Stimulated activated CD4-positive, alpha-beta T cell treated with anti-CD3 and anti-CD28 coated beads, Interleukin-4, amount 100 ng/mL, for 48 hours (primary cell): ENCODE measurements around the gene PLCL2.

Experiments
- DNase-seq, 2 donors: peaks; one replicate each; pipeline ENCODE4 v3.0.0-alpha.2; 2020; ENCODE audit warnings: low read depth in 2 of 2

The PLCL2 gene

DNA sequence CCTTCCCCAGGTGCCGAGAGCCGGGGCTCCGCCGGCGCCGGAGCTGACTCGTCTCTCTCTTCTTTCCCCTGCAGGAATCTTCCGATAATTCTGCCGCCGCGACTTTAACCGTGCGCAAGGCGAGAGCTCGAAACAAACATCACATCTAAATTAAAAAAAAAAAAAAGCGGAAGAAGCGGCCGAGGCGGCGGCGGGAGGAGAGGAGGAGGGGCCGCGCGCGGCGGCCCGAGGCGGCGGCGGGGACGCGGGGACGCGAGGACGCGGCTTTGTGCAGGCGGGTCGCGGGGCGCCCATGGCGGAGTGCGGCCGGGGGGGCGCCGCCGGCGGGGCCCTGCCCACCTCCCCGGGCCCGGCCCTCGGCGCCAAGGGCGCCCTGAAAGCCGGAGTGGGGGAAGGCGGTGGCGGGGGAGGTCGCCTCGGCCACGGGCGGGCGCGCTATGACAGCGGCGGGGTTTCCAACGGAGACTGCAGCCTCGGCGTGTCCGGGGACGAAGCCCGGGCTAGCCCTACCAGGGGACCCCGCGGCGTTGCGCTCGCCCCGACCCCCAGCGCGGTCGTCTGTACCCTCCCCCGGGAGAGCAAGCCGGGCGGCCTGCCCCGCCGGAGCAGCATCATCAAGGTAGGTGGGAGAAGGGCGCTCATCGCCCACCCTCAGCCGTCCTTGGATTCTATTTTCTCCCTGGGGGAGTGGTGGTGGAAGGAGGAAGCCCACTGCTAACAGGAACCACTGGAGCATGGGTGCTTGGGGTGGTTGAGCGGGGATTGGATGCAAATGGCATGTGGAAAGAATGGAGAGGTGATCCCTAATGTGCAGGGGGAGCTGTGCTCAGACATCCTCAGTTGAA is at the start of gene PLCL2:
PLCL2 (plus strand) TSS at position 208 of the 845 bp plus-strand sequence; CDS start at position 293, 85 bp downstream.
- DNase-seq: peak; percentile 40 to 49

DNA sequence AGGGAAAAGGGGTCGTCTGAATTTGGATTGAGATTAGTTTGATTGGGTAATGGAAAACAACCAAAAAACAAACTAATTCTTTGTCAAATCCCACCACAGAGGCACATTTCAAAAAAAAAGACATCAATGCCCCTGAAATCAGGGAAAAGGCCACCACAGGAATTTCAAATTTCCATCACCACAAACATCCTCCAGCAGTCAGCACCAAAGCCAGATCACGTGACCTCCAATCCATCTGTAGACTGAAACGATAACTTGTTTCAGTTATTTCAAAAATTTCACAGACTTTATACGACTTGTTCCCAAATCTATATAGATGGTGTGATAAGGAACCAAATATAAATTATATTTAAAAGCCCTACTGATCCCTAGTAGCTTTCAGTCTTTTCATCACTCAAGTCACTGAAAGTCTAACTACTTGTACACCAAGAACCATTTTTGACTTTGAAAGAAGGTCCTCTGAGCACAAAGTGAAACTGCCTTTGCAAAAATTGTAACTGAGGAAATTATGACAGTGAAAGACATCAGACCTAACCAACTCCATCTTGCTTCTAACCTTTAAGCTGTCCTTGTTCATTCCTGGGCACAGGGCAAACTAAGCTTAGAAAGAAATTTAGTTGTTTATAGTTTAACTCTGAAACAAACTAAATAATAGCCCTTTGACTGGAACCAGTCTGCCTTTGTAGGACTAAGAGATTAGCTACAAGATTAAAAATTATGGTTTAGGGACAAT is 48.1 kb upstream of the PLCL2 start:
- no peak for DNase-seq

- no peak for DNase-seq
Measured at GRCh38 chr3:16837602-16838001, 47.2 kb upstream of the PLCL2 start.

GRCh38 chr3:16838561-16838960 is 46.2 kb upstream of the PLCL2 start:
- DNase-seq: no peak

DNA sequence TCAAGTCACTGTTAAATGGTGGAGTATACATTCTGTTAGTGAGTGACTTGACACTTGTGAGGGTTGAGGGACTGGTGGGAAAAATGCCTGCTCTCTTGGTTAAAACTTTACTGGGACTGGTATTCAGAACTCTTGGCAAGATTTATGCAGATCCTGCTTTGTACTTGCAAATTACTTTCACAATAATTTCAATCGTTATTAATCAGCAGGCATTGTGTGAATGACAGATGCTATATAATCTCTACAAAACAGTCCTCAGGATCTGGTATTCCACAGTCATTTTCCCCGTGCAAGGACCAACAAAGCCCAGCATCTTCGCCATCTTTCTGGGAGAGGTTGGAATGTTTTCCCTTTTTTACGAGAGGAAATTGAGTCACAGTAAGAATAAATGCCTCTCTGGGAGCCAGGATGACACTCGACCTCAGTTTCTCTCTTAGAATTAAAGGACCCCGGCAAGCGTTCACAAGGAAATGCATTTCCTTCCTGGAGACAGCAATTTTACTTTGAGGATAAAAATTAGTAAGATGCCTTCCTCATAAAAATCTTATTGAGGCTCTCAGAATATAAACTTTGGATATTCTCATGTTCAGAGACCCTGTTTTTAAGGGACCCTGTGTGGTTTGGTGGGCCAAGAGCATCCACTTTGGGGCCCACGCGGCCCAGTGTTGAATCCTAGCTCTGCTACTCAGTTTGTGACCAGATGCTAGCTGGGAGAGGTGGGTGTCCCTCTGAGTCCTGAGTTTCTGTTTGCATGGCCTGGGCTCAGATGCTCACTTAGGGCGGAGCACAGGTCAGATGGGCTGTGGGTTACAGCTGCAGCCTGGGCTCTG is 45.3 kb upstream of the PLCL2 start:
- no peak for DNase-seq

GRCh38 chr3:16840101-16840424 is 44.7 kb upstream of the PLCL2 start:
- DNase-seq: no peak

DNA sequence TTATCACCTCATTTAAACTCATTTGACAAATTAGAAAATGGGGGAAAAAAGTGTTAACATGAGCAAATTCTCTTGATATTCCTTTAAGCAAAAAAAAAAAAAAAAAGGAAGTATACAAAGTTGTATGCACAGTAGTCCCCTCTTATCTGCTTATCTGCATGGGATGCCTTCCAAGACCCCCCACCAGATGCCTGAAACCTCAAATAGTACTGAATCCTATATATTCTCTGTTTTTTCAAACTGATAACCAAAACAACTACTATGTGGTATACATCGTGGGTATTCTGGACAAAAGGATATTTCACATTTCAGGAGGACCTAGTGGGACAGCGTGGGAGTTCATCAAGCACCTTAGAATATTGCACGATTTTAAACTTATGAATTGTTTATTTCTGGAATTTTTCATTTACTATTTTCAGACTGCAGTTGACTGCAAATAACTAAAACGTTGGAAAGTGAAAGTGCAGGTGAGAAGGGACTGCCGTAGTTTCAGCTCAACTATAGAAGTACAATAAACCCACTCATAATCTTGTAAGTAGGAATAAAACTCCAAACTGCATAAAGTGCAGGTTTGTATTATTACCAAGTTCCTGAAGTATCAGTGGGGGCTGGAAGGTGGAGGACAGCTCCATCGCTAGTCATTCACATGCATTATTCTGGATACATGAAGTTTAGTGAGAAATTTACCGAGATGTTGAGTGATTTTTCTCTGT is 43.6 kb upstream of the PLCL2 start:
- no peak for DNase-seq

GRCh38 chr3:16841904-16842271 is 42.9 kb upstream of the PLCL2 start:
- DNase-seq: peak in 1 of 2 donors; percentile 18

- peak; percentile 46 to 61 for DNase-seq
Measured at GRCh38 chr3:16842272-16843270, 42.2 kb upstream of the PLCL2 start.

DNA sequence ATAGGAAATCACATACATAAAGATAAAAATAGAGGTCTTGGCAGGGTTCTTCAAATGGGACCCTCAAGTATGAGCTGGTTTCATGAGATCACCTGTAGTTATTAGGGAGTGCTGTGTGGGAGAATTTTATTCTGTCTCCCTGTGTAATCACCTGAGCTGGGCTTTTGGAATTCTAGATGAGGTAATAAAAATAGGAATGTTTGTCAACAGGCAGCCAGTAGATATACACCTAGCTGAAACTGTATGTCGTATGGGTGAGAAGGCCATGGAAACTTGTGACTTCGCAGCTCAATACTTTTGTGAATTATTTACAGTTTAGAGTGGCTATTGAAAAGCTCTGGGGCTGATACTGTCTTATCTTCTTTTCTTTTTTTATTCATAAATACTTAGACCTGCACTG is 40.5 kb upstream of the PLCL2 start:
- DNase-seq: no peak

DNA sequence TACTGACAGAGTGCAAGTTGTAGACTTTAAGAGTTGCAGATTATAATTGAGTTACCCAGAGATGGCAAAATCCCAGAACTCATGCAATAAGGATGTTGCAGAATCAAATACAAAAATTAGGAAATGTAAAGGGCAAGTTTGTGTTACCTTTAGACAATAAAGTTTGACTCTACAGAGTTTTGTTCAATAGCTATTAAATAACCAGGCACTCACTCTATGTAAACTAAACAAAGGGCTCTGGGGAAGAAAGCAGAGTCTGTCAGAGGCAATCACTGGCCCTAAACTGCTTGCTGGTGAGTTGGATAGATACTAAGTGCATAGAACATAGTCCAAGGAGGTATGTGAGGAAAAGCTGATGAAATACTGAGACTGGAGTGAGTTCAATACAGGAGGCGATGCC is 40.0 kb upstream of the PLCL2 start:
- DNase-seq: no peak

DNA sequence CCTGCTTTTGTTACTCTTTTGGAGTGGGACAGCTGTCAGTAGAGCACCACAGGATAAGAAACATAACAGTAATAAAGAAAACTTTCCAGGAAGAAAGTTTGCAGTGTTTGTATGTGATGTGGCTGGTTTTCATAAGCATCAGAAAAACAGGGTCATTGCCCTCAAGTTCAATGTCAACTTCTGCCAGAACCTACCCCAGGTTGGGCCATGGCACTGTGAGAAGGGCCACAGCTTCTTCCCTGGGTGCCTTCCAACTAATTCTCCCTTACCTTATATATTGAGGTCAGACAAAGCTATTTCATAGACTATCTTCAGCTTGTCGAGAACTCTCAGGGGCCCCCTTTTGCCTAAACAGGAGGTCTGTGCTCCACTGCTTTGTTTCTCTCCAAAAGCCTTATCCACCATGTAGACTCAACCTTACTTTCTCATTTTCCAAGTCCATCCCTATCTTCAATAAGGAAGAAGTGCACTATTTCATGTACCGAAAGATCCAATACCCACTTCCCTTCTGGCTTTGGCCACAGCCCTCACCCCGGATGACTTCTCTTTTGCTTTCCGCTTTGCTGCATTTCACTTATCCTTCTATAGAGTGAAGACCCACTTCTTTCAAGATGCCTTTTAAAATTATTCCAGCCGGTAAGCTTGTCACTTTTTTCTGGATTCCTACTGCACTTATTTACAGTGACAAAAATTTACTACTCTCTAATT is 38.2 kb upstream of the PLCL2 start:
- no peak for DNase-seq

DNA sequence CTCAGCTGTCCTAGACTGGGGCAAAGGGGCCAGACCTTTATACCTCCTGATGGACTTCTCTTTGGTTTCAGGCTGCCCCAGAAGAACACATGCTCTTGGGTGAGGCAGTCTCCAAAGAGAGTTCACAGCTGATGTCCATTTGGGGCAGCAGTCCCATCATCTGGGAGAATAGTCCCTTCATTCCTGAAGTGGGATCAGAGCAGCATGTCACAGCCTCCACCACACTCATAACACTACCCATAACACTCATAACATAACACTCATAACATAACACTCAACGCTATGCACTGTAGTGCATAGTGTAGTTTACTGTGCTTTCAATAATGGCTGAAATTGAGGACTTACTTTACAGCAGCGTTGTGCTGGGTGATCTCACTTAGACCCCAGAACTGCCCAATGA is 36.7 kb upstream of the PLCL2 start:
- DNase-seq: no peak

DNA sequence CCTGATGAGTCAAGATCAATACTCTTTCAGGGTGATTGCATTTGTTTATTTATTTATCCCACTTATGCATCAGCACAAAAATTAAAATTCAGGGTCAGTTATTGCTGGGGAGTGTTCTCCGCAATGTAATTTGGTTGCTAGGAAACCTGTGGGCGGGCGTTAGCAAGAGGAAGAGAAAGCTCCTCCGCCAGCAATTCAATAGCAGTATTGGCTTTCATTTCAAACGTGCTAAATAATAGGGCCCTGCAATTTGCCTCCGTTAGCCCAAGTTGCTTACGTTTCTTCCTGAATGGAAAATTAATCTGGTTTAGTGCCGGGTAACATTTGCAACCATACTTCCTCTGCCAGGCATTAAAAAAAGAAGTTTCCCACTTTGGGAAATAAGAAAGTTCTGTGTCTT is 35.5 kb upstream of the PLCL2 start:
- peak; percentile 39 to 61 for DNase-seq

GRCh38 chr3:16849795-16850194 is 35.0 kb upstream of the PLCL2 start:
- DNase-seq: no peak

DNA sequence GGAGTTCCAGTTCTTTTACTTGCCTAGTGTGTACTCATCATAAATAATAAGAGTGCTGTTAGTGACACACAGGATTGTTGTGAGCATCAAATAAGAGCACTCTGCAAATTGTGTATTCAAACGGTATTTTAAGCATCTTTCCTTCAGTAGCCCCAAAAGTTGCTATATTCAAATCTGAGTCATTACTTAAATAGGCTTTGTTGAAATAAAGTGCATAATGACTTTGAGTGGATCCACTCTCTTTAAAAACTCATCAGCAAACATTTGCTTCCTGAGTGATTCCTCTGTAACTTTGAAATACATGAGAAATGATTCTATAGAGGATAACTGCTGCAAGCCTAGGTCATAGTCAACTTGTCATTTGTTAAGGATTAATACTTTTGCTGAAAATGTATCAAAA is 29.3 kb upstream of the PLCL2 start:
- no peak for DNase-seq

DNA sequence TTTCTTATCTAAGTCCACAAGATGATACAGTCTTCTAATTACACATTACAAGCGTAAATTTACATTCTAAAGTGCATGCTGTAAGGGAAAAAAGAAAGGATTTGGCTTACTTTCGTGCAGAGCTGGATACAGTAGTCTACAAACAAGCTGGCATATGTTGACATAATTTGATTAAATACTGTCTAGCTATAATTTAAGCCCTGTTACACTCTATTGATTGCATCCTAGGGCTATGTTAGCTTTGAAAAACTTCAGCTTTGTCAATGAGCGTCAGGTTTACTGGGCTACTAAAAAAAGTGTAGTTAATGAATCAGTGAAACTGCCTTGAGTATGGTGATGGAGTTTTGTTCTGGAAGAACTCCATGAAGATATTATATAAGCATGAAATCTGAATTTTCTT is 24.5 kb upstream of the PLCL2 start:
- DNase-seq: no peak

GRCh38 chr3:16861432-16861831 is 23.3 kb upstream of the PLCL2 start:
- DNase-seq: no peak

DNA sequence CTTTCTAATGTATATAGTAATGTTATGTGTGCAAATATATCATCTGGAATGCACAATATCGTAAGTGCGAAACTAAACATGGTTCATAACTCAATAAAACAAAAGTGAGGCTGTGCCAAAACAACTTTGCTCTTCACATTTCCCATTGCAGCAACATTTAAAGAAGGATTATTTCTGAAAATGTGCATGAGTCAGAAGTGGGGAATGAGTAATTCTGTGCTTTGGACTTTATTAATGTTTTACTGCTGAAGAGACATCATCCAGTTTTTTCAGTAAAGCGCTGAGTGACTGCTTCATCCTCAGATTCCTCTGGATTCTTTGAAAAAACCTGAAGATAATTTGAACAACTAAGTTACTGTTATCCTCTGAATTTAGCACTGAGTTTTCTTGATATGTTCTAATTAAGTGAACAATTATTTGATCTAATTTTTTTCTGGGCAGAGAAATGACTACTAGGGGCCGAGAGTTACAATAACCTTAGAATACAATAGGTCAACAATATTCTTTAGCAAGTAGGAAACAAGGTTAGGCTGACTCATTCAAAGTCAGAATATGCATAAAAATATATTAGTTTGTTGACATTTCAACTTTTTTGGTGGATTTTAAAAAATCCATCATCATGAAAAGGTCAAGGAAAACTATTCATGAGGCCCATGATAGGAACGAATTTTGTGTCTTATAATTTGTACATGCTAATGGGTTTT is 20.0 kb upstream of the PLCL2 start:
- DNase-seq: no peak
